KOPT-K1 (cell line): Measurements from ENCODE around the gene EIF2B5.

ENCODE experiments used
- H3K27ac ChIP-seq: fragments of 200-600 bp; sonication (generic); 2 replicates; pipeline ENCODE4 v1.5.1; 2016; ENCODE audit warnings: antibody characterized with exemption, mild to moderate bottlenecking, low read depth, low read length; ENCODE audit not compliant: poor library complexity, severe bottlenecking
- H3K36me3 ChIP-seq: fragments of 200-600 bp; sonication (generic); 2 replicates; pipeline ENCODE4 v1.5.1; 2017; ENCODE audit warnings: antibody characterized with exemption, mild to moderate bottlenecking, low read length, moderate library complexity; ENCODE audit not compliant: insufficient read depth
- H3K9me3 ChIP-seq: fragments of 200-600 bp; sonication (generic); 2 replicates; pipeline ENCODE4 v1.5.1; 2017; ENCODE audit warnings: antibody characterized with exemption, low read length, mild to moderate bottlenecking; ENCODE audit not compliant: insufficient read depth, poor library complexity, severe bottlenecking

The EIF2B5 gene

DNA sequence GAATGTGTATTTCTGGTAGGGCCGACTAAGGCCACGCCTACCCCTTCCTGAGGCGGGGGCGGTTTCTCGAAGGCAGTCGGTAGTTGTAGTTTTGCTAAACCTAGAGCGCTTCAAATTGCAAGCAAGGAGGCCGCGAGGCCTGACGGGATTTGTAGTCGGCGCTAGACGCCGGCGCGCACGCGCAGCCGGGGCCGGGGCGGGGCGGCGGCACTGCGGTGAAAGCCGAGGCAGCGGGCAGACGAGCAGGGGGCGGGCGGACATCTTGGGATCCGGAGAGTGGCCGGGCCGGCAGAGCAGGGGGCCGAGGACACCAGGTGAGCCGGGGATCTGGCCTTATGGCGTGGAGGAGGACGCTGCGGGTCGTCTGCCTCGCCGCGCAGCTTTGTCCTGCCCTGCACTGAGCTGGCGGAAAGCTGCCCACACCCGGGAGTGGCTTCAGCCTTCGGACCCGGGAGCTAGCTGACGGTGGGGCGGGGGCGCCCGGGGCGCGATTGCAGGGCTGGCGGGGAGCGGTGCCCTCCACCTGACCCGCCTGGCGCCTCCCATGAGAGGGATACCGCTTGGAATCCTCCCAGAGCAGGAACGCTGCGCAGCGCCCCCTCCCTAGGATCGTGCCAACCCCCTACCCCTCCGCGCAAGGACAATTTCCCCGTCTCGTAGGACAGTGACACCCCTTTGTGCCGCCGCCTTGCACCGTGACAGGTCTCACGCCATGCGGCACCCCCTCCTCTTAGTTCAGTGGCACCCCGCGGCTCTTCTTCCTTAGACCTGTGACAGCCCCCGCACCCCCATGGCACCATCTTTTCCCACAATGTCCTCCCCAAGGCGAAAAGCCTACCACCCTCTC, 39.7 kb downstream of the EIF2B5 start, which contains the start of gene AP2M1:
TSS of gene AP2M1 (plus strand) at position 210 of the 847 bp plus-strand sequence. CDS start 2,139 bp downstream, outside the sequence.
- peak within 1 kb of the TSS; percentile 73 for H3K27ac ChIP-seq
- H3K9me3 ChIP-seq, result no peaks in the 10 kb centered on the region
- peaks cover 63% of the 10 kb centered on the region for H3K36me3 ChIP-seq

DNA sequence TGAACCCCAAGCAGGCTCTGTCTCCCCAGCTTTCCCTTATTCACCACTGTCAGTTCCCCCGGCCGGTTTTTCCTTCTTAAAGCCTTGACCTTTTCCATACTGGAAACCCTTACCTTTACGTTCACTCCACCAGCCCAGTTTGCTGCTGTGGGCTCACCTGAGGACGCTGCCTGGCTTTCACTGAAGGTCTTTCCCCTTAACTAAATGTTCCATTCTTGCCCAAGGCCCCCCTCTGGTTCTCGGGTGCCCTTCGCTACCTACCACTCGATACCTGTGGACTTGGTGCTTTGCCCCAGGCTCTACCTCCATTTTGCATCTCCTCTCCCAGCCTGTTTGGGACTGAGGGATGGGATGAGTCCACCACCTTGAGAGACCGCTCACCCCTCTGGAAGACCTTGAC, 40.3 kb downstream of the EIF2B5 start:
- H3K36me3 ChIP-seq, result peaks cover 63% of the 10 kb centered on the region
- peak overlapping the region; percentile 73 for H3K27ac ChIP-seq

DNA sequence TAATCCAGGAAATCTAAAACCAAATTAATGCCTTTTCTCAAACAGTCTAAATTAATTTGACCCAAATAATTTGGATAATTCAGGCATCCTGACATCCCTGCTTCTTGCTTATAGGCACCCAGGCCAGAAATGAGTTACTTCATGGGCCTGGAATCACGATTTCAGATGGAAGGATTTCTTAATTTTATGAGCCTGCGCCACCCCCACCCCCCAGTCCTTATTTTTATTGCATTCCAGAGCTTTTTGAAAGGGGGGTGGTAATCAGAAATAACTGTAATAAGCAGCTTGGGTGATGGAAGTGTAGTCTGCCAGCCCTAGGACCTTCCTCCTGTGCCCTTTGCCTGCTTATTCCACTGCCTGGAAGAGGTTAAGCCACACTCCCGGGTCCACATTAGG, 40.8 kb downstream of the EIF2B5 start:
- Histone ChIP-seq H3K9me3 (no peaks in the 10 kb centered on the region), H3K36me3 (peaks cover 63% of the 10 kb centered on the region), H3K27ac (peak overlapping the region; percentile 73)

More for the DNA sequence above, 40.3 kb downstream of the EIF2B5 start:
- H3K9me3 ChIP-seq, result no peaks in the 10 kb centered on the region

DNA sequence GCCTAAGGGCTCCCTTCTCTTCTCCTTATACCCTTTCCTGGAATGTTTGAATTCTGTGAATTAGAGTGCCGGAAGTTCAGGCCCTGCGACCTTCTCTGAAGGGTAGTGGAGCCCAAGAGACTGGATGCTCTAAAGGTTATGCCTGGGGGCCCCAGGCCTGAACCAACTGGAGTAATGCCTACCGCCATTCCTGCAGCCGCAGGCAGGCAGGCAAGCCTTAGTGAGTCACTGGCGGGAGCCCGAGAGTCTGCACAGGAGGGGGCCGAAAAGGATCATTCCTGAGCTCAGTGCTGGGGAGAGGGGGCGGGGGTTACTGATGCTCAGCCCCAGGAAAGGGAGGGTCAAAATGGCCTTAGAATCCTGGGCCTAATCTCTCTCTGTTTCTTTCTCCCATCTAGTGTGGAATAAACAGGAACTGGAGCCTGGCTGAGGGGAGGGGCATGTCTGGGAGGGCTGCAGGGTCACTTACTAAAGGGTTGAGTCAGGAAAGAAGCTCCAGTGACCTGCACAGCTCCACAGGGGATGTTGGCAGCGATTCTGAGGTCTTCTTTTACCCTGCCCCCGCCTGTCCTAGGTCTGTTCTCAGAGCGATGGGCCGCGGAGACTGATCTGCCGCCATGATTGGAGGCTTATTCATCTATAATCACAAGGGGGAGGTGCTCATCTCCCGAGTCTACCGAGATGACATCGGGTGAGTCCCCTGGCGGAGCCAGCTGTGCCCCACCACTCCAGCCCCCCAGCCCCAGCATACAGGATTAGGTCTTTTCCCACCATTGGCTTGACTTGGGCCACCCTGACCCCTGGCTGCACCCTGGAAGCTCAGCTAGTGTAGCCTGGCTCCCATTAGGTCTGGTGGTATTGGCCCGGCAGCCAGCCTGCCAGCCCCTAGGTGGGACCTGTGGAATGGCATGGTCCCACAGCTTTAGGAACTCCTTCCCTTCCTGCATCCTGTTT, 41.5 kb downstream of the EIF2B5 start:
- Histone ChIP-seq H3K9me3 (no peaks in the 10 kb centered on the region), H3K36me3 (peaks cover 63% of the 10 kb centered on the region), H3K27ac (no peak overlapping the region)

DNA sequence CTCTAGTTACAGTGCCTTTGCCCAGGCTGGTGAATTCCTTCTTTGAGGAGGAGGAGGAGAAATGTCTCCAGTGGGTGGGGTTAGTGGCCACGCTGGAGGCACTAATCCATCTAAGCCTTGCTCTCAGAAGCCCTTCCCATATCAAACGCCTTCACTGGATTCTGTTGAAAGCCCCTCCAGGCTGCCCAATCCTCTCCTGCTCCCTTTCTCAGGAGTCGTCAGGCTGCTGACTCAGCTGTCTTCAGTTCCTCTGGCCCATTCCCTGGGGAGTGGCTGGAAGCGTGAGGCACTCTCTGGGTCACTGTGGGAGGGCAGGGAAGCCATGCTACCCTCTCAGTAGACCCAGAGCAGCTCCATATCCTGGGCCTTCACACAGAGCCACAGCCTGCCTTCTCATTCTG, 42.2 kb downstream of the EIF2B5 start:
- Histone ChIP-seq H3K9me3 (no peaks in the 10 kb centered on the region), H3K27ac (no peak overlapping the region), H3K36me3 (peaks cover 63% of the 10 kb centered on the region)

DNA sequence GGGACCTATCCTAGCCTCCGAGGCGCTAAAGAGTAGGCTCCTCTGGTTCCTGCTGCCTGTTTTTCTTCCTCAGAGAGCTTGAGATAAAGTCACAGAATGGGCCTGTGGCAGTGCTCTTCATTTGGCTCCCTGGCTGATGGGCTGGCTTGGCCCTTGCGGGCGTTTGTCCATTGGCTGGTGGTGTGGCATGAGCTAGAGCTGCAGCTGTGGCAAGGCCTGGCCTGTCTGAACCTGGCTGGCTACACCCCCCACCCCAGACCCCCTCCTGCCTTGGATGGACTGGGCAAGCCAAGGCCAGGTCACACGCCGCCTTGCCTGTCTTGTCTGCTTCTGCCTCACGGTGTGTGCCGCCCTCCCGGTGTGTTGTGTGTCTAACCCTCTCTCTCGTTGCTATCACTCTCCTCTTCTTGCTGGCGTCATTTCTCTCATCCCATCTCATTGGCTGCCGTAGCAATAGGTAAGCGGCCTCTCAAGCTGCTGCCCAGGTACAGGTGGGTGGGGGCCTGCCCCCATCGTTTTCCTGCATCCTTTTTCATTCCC, 42.7 kb downstream of the EIF2B5 start:
- Histone ChIP-seq H3K9me3 (no peaks in the 10 kb centered on the region), H3K27ac (no peak overlapping the region), H3K36me3 (peaks cover 63% of the 10 kb centered on the region)

GRCh38 chr3:184178521-184179138, 43.5 kb downstream of the EIF2B5 start:
- Histone ChIP-seq H3K36me3 (peaks cover 71% of the 10 kb centered on the region), H3K27ac (no peak overlapping the region), H3K9me3 (no peaks in the 10 kb centered on the region)

GRCh38 chr3:184180165-184180564, 45.0 kb downstream of the EIF2B5 start:
- H3K36me3 ChIP-seq, result peaks cover 81% of the 10 kb centered on the region
- H3K27ac ChIP-seq, result no peak overlapping the region
- no peaks in the 10 kb centered on the region for H3K9me3 ChIP-seq

- H3K36me3 ChIP-seq, result peaks cover 80% of the 10 kb centered on the region
- no peaks in the 10 kb centered on the region for H3K9me3 ChIP-seq
- no peak overlapping the region for H3K27ac ChIP-seq
Measured at GRCh38 chr3:184181596-184181995, 46.4 kb downstream of the EIF2B5 start.

DNA sequence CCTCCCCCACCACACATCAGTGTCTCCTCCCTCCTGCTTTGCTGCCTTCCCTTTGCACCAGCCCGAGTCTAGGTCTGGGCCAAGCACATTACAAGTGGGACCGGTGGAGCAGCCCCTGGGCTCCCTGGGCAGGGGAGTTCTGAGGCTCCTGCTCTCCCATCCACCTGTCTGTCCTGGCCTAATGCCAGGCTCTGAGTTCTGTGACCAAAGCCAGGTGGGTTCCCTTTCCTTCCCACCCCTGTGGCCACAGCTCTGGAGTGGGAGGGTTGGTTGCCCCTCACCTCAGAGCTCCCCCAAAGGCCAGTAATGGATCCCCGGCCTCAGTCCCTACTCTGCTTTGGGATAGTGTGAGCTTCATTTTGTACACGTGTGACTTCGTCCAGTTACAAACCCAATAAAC, 48.5 kb downstream of the EIF2B5 start:
- Histone ChIP-seq H3K27ac (no peak overlapping the region), H3K36me3 (peaks cover 75% of the 10 kb centered on the region), H3K9me3 (no peaks in the 10 kb centered on the region)

DNA sequence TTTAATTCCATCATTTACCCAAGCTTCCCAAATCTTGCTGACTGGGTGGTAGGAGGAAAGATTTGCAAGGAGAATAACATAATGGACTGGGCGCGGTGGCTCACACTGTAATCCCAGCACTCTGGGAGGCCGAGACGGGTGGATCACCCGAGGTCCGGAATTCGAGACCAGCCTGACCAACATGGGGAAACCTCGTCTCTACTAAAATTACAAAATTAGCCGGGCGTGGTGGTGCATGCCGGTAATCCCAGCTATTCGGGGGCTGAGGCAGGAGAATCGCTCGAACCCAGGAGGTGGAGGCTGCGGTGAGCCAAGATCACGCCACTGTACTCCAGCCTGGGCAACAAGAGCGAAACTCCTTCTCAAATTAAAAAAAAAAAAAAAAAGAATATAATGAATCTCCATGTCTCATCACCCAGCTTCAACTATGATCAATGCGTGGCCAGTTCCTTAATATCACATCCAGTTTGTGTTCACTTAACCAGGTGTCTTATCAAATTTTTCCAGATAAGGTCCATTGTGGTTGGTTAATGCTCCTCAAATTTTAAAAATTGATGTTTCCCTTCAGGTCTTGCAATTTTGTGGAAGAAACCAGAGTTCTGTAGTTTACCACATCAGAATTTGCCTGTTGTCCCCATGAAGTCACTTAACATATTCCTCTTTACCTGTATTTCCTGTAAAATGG, 49.5 kb downstream of the EIF2B5 start:
- Histone ChIP-seq H3K36me3 (peaks cover 75% of the 10 kb centered on the region), H3K27ac (peak overlapping the region; percentile 74), H3K9me3 (no peaks in the 10 kb centered on the region)

DNA sequence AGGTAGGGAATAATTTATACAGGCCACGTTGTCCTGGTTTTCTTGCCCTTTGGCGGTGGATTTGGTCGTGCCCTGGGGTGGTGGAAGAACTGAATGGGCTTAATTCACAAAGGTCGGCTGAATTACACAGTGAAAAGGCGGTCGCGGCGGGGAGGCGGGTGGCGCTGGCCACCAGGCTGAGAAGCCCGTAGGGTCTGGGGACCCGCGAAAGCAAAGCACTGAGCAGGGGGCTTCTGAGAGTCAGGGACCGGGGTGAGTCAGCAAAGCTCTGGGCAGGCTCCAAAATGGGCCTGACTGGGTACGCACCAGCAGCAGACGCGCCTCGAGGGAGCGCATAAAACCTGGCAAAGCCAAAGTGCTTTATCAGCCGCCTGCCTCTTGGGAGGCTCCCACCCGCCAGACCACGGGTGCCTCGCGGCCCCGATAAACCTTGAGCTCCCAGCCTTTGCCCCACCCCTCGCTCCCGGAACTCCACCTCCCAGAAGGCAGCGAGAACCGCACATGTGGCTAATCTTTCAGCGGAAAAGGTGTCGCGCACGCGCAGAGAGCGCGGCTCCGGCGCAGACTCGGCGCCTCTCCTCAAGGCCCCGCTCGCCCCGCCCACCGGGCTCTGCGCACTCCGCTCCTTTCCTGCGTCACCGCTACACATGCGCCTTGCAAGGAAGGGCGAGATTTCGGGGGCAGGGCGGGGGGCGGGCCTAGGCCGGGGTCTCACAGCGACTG, 50.5 kb downstream of the EIF2B5 start:
- peaks cover 75% of the 10 kb centered on the region for H3K36me3 ChIP-seq
- peak overlapping the region; percentile 82 for H3K27ac ChIP-seq
- no peaks in the 10 kb centered on the region for H3K9me3 ChIP-seq

DNA sequence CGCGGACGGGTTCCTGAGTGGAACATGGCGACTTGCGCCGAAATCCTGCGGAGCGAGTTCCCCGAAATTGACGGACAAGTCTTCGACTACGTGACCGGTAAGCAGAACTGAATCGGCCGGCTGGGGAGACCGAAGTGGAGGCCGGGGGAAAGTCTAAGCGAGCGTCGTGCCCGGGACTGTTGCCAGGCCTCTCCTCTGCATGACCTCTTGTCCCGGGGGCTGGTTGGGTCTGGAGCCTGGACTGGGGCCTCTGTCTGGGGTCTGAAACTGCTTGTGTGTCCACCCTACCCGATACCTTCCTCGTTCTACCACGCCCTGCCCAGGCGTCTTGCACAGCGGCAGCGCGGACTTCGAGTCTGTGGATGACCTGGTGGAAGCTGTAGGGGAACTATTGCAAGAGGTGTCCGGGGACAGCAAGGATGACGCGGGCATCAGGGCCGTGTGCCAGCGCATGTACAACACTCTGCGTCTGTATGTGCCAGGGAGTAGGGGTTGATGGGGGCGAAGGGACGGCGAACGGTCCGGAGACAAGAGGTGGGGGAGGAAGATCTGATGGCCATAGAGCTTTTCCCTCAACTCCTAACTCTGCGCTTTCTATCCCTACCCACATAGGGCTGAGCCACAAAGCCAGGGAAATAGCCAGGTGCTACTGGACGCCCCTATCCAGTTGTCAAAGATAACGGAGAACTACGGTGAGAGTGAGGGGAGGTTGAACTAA, 51.2 kb downstream of the EIF2B5 start, which contains the start of gene ABCF3:
TSS of gene ABCF3 (plus strand) at position 16 of the 718 bp plus-strand sequence. CDS start at position 25, 9 bp downstream.
- peaks cover 75% of the 10 kb centered on the region for H3K36me3 ChIP-seq
- no peaks in the 10 kb centered on the region for H3K9me3 ChIP-seq
- peak within 1 kb of the TSS; percentile 82 for H3K27ac ChIP-seq
